Central memory CD8-positive, alpha-beta T cell (primary cell): ENCODE measurements around the gene NCS1.
A peak's percentile ranks its signal among the peaks of the same experiment; 100 is the strongest.

Experiments used
- ATAC-seq: fragments of 150-1000 bp; cut with Tn5 transposase; replicated peaks from 2 replicates; pipeline ENCODE4 v1.10.0; 2022; ENCODE audit warnings: mild to moderate bottlenecking, moderate FRiP score, moderate number of reproducible peaks; ENCODE audit not compliant: poor library complexity, severe bottlenecking; ENCODE audit errors: extremely low read depth
- DNase-seq, 2 donors: peaks; one replicate each; pipeline ENCODE4 v3.0.0; 2021; ENCODE audit warnings: low spot score in 2 of 2
- H3K27ac Mint-ChIP-seq: one replicate; pipeline ENCODE4 v1.8.0; 2022; ENCODE audit warnings: low read depth, mild to moderate bottlenecking, moderate library complexity, mixed read lengths
- H3K27me3 Mint-ChIP-seq: one replicate; pipeline ENCODE4 v1.8.0; 2022; ENCODE audit warnings: mixed read lengths
- H3K36me3 Mint-ChIP-seq: one replicate; pipeline ENCODE4 v1.8.0; 2022; ENCODE audit warnings: mild to moderate bottlenecking, moderate library complexity, mixed read lengths; ENCODE audit not compliant: insufficient read depth
- H3K4me1 Mint-ChIP-seq: one replicate; pipeline ENCODE4 v1.8.0; 2022; ENCODE audit warnings: mixed read lengths
- H3K4me3 Mint-ChIP-seq: one replicate; pipeline ENCODE4 v1.8.0; 2022; ENCODE audit warnings: mild to moderate bottlenecking, moderate library complexity, mixed read lengths
- H3K9me3 Mint-ChIP-seq: one replicate; pipeline ENCODE4 v1.8.0; 2022; ENCODE audit warnings: mixed read lengths

Gene NCS1

GRCh38 chr9:130138791-130139190, 33.4 kb upstream of the NCS1 start:
- Mint-ChIP-seq H3K4me1 (peaks cover 33% of the 10 kb centered on the region), H3K36me3 (peaks cover 3% of the 10 kb centered on the region), H3K9me3 (no peaks in the 10 kb centered on the region), H3K27ac (no peak overlapping the region), H3K27me3 (peaks cover 5% of the 10 kb centered on the region), H3K4me3 (no peak overlapping the region)
- DNase-seq (no peak), ATAC-seq (no peak)

GRCh38 chr9:130139251-130139650, 33.0 kb upstream of the NCS1 start:
- H3K9me3 Mint-ChIP-seq = no peaks in the 10 kb centered on the region
- peaks cover 10% of the 10 kb centered on the region for H3K27me3 Mint-ChIP-seq
- peaks cover 3% of the 10 kb centered on the region for H3K36me3 Mint-ChIP-seq
- H3K4me3 Mint-ChIP-seq = no peak overlapping the region
- ATAC-seq (no peak), DNase-seq (no peak)
- peaks cover 37% of the 10 kb centered on the region for H3K4me1 Mint-ChIP-seq
- no peak overlapping the region for H3K27ac Mint-ChIP-seq

- H3K36me3 Mint-ChIP-seq = peaks cover 3% of the 10 kb centered on the region
- H3K9me3 Mint-ChIP-seq = no peaks in the 10 kb centered on the region
- peak overlapping the region; percentile 22 for H3K27ac Mint-ChIP-seq
- no peak overlapping the region for H3K4me3 Mint-ChIP-seq
- H3K4me1 Mint-ChIP-seq = peaks cover 44% of the 10 kb centered on the region
- ATAC-seq = no peak
- peaks cover 21% of the 10 kb centered on the region for H3K27me3 Mint-ChIP-seq
- no peak for DNase-seq
These were observed 31.5 kb upstream of the NCS1 start for GRCh38 chr9:130140706-130141105.

GRCh38 chr9:130142056-130142455, 30.1 kb upstream of the NCS1 start:
- ATAC-seq (no peak), DNase-seq (no peak)
- Mint-ChIP-seq H3K27me3 (peaks cover 34% of the 10 kb centered on the region), H3K9me3 (no peaks in the 10 kb centered on the region), H3K27ac (no peak overlapping the region), H3K4me3 (no peak overlapping the region), H3K4me1 (peaks cover 33% of the 10 kb centered on the region), H3K36me3 (peaks cover 2% of the 10 kb centered on the region)

- H3K27ac Mint-ChIP-seq = no peak overlapping the region
- no peak overlapping the region for H3K4me3 Mint-ChIP-seq
- no peaks in the 10 kb centered on the region for H3K9me3 Mint-ChIP-seq
- H3K27me3 Mint-ChIP-seq = peaks cover 38% of the 10 kb centered on the region
- H3K36me3 Mint-ChIP-seq = peaks cover 2% of the 10 kb centered on the region
- ATAC-seq (no peak), DNase-seq (no peak)
- H3K4me1 Mint-ChIP-seq = peaks cover 33% of the 10 kb centered on the region
These were observed 29.6 kb upstream of the NCS1 start for GRCh38 chr9:130142641-130143040.

- peaks cover 33% of the 10 kb centered on the region for H3K4me1 Mint-ChIP-seq
- peak overlapping the region; percentile 31 for H3K4me3 Mint-ChIP-seq
- H3K27ac Mint-ChIP-seq = peak overlapping the region; percentile 72
- DNase-seq (no peak), ATAC-seq (no peak)
- H3K27me3 Mint-ChIP-seq = peaks cover 38% of the 10 kb centered on the region
- H3K36me3 Mint-ChIP-seq = peaks cover 2% of the 10 kb centered on the region
- no peaks in the 10 kb centered on the region for H3K9me3 Mint-ChIP-seq
These were observed 28.8 kb upstream of the NCS1 start for GRCh38 chr9:130143279-130143893.

- no peaks in the 10 kb centered on the region for H3K9me3 Mint-ChIP-seq
- peak overlapping the region; percentile 72 for H3K27ac Mint-ChIP-seq
- DNase-seq = no peak
- peak overlapping the region; percentile 31 for H3K4me3 Mint-ChIP-seq
- peaks cover 29% of the 10 kb centered on the region for H3K4me1 Mint-ChIP-seq
- peaks cover 2% of the 10 kb centered on the region for H3K36me3 Mint-ChIP-seq
- peaks cover 38% of the 10 kb centered on the region for H3K27me3 Mint-ChIP-seq
- ATAC-seq = no peak
These were observed 28.2 kb upstream of the NCS1 start for GRCh38 chr9:130143958-130144366.

GRCh38 chr9:130144703-130145102, 27.5 kb upstream of the NCS1 start:
- Mint-ChIP-seq H3K27ac (peak overlapping the region; percentile 72), H3K4me3 (no peak overlapping the region), H3K9me3 (no peaks in the 10 kb centered on the region)

GRCh38 chr9:130145658-130146057, 26.5 kb upstream of the NCS1 start:
- Mint-ChIP-seq H3K36me3 (peaks cover under 1% of the 10 kb centered on the region), H3K4me3 (no peak overlapping the region), H3K27me3 (peaks cover 38% of the 10 kb centered on the region), H3K4me1 (peaks cover 20% of the 10 kb centered on the region), H3K27ac (no peak overlapping the region), H3K9me3 (no peaks in the 10 kb centered on the region)
- ATAC-seq (no peak), DNase-seq (no peak)

More at GRCh38 chr9:130144703-130145102, 27.5 kb upstream of the NCS1 start:
- DNase-seq = no peak
- Mint-ChIP-seq H3K4me1 (peaks cover 22% of the 10 kb centered on the region), H3K27me3 (peaks cover 38% of the 10 kb centered on the region), H3K36me3 (peaks cover 2% of the 10 kb centered on the region)
- ATAC-seq = no peak

GRCh38 chr9:130147198-130147597, 25.0 kb upstream of the NCS1 start:
- DNase-seq (no peak), ATAC-seq (no peak)
- Mint-ChIP-seq H3K4me1 (peaks cover 14% of the 10 kb centered on the region), H3K36me3 (no peaks in the 10 kb centered on the region), H3K9me3 (no peaks in the 10 kb centered on the region), H3K27ac (no peak overlapping the region), H3K27me3 (peaks cover 38% of the 10 kb centered on the region), H3K4me3 (no peak overlapping the region)

GRCh38 chr9:130147910-130148309, 24.3 kb upstream of the NCS1 start:
- ATAC-seq (no peak), DNase-seq (no peak)
- H3K36me3 Mint-ChIP-seq = no peaks in the 10 kb centered on the region
- H3K4me1 Mint-ChIP-seq = peaks cover 14% of the 10 kb centered on the region
- H3K9me3 Mint-ChIP-seq = no peaks in the 10 kb centered on the region
- H3K4me3 Mint-ChIP-seq = no peak overlapping the region
- peaks cover 38% of the 10 kb centered on the region for H3K27me3 Mint-ChIP-seq
- H3K27ac Mint-ChIP-seq = no peak overlapping the region

GRCh38 chr9:130149031-130149430, 23.2 kb upstream of the NCS1 start:
- H3K36me3 Mint-ChIP-seq = no peaks in the 10 kb centered on the region
- DNase-seq = no peak
- H3K27me3 Mint-ChIP-seq = peaks cover 31% of the 10 kb centered on the region
- no peak overlapping the region for H3K4me3 Mint-ChIP-seq
- H3K4me1 Mint-ChIP-seq = peaks cover 10% of the 10 kb centered on the region
- no peak overlapping the region for H3K27ac Mint-ChIP-seq
- no peak for ATAC-seq
- H3K9me3 Mint-ChIP-seq = no peaks in the 10 kb centered on the region

- H3K4me1 Mint-ChIP-seq = peaks cover 2% of the 10 kb centered on the region
- H3K4me3 Mint-ChIP-seq = no peak overlapping the region
- no peaks in the 10 kb centered on the region for H3K9me3 Mint-ChIP-seq
- no peak for ATAC-seq
- no peak overlapping the region for H3K27ac Mint-ChIP-seq
- H3K27me3 Mint-ChIP-seq = peaks cover 23% of the 10 kb centered on the region
- no peaks in the 10 kb centered on the region for H3K36me3 Mint-ChIP-seq
- DNase-seq = no peak
These were observed 22.4 kb upstream of the NCS1 start for GRCh38 chr9:130149654-130150286.
